ENCODE results near the gene PUS7L.

- TF ChIP-seq CTCF (conservative IDR thresholded peaks at IDR 0.05) (no peak), ZFX (IDR thresholded peaks at IDR 0.05) (no peak)
These were observed 4.0 kb upstream of the PUS7L start for GRCh38 chr12:43762596-43762995.
